Adrenal gland (tissue), 12 donors: ENCODE data around the gene CCDC183. TPM values are rescaled to one million over a fixed set of nuclear protein-coding genes. Genes with fewer than 3 reads are reported as not detected.
"Not testable (repeated sequence)": the region's sequence is repeated elsewhere in the genome, so short reads cannot be mapped to it uniquely, and the experiment has no call there.

Experiments
- DNase-seq, 7 donors: peaks; one replicate each; pipeline ENCODE4 v3.0.0-alpha.2; 2019 to 2020
- H3K27ac ChIP-seq, 5 donors: fragments of 200-600 bp; sonication (generic) in 4 of 5; 1 replicate in 3 of 5; 2 replicates in 2 of 5; pipeline versions ENCODE4 v1.5.1 to v1.8.0; 2016 to 2020; ENCODE audit warnings: mild to moderate bottlenecking in 1 of 5
- H3K27me3 ChIP-seq: fragments of 200-600 bp; 2 replicates; pipeline ENCODE4 v1.8.0; 2021
- H3K36me3 ChIP-seq, 2 donors: fragments of 200-600 bp; replicated peaks in 1 of 2; 1 replicate in 1 of 2; 2 replicates in 1 of 2; pipeline versions ENCODE4 v1.5.1 to v1.8.0; 2018 to 2022
- H3K4me1 ChIP-seq, 2 donors: fragments of 200-600 bp; replicated peaks in 1 of 2; 1 replicate in 1 of 2; 2 replicates in 1 of 2; pipeline versions ENCODE4 v1.5.1 to v1.8.0; 2018 to 2021
- H3K4me3 ChIP-seq, 4 donors: fragments of 200-600 bp; sonication (generic) in 3 of 4; one replicate each; pipeline ENCODE4 v1.5.1; 2016 to 2018
- H3K9me3 ChIP-seq, 3 donors: fragments of 200-600 bp; sonication (generic) in 1 of 3; replicated peaks in 1 of 3; 1 replicate in 2 of 3; 2 replicates in 1 of 3; pipeline versions ENCODE4 v1.5.1 to v1.8.0; 2016 to 2021
- CTCF ChIP-seq, 6 experiments: fragments of 450-650 bp in 4 of 6; fragments of 200-600 bp in 2 of 6; sonication (generic) in 1 of 6; IDR thresholded peaks; 1 replicate in 5 of 6; 2 replicates in 1 of 6; pipeline versions ENCODE4 v1.5.1 to v1.8.0; 2016 to 2021; ENCODE audit warnings: antibody characterized with exemption in 6 of 6, mild to moderate bottlenecking in 2 of 6, moderate library complexity in 1 of 6
- POLR2A ChIP-seq, 2 donors: fragments of 450-650 bp; IDR thresholded peaks; one replicate each; pipeline ENCODE4 v1.6.1; 2017; ENCODE audit warnings: antibody characterized with exemption in 2 of 2, mild to moderate bottlenecking in 2 of 2, moderate library complexity in 1 of 2
- WGBS, 4 donors: extraction: QIAGEN DNeasy Blood & Tissue Kit in 2 of 4; methylation state at CpG; one replicate each; pipeline versions ENCODE4 v1.1.5 to v1.1.7; 2013 to 2017; 5-methylcytosine and 5-hydroxymethylcytosine counted together
- intact Hi-C, 2 donors: fragments of 100-400 bp; cut with DNase I; formaldehyde crosslinking; loops; one replicate each; pipeline versions ENCODE4 v1.14.1 to v1.15.0; 2022 to 2023
- polyA plus RNA-seq, 3 donors: library from polyadenylated mRNA; stranded (reverse); fragments of 200-250 nt in 2 of 3; fragments of 350-450 nt in 1 of 3; fragmentation: Illumina TruSeq in 1 of 3; extraction: RNeasy Lipid Tissue Mini Kit (QIAGEN cat#74804) in 1 of 3; gene quantifications; one replicate each; pipeline ENCODE4 v1.2.3, GENCODE V29; 2013 to 2014
- total RNA-seq, 9 donors: library from RNA; depleted of rRNA in 4 of 9; stranded (reverse); fragments of >200 nt in 4 of 9; fragments of 120-200 nt in 1 of 9; fragmentation: NEBNext Ultra II Directional in 1 of 9; extraction: Animal tissue kit (Norgen Biotek cat#: 25700) in 1 of 9; gene quantifications; one replicate each; pipeline versions ENCODE4 v1.1.0 to v1.2.4, GENCODE V29; 2013 to 2023
- donor health status: healthy with polysubstance abuse.
- donor health status: Bipolar disorder and iron deficiency.
- donor health status: DM: yes; HTN: yes; CAD: no.
- donor health status: DM: no; HTN: no; CAD: no.
- donor health status: DM: no; HTN: no; CAD: no.
- donor health status: DM: yes; HTN: yes; CAD: no.

The CCDC183 gene
- total and polyA plus RNA-seq, 12 donors: 0.46 to 17.5 (median 1.8) TPM; not detected in 1

GRCh38 chr9:136837146-136837855 is 41.2 kb downstream of the CCDC183 start:
- H3K36me3 ChIP-seq: peaks cover 0 to 19% of the 10 kb centered on the region in 2 donors
- H3K27me3 ChIP-seq: no peaks in the 10 kb centered on the region
- WGBS, 4 donors: 88 to 98% (median 90%) methylated on average over 4 to 27 of the region's 27 CpGs
- no peak for TF ChIP-seq CTCF (IDR thresholded peaks at IDR 0.05)
- TF ChIP-seq POLR2A (IDR thresholded peaks at IDR 0.05): no peak
- H3K27ac ChIP-seq: no peak overlapping the region
- intact Hi-C loops: no loop called here
- no peaks in the 10 kb centered on the region for H3K9me3 ChIP-seq
- H3K4me3 ChIP-seq: no peak overlapping the region
- peaks cover 13 to 17% of the 10 kb centered on the region in 2 donors for H3K4me1 ChIP-seq
- DNase-seq: peak in 2 of 7 donors; percentile 4 to 14

- H3K9me3 ChIP-seq, H3K27ac ChIP-seq, intact Hi-C loops, H3K27me3 ChIP-seq, DNase-seq, H3K4me3 ChIP-seq: not testable (repeated sequence)
- Histone ChIP-seq H3K4me1 (peaks cover 17 to 22% of the 10 kb centered on the region in 2 donors), H3K36me3 (peaks cover 0 to 14% of the 10 kb centered on the region in 2 donors)
- 91 to 96% (median 93%) methylated on average over 6 to 15 of the region's 15 CpGs for WGBS, 4 donors
Observed at GRCh38 chr9:136837856-136838277, 41.7 kb downstream of the CCDC183 start.

GRCh38 chr9:136838314-136839228 is 42.4 kb downstream of the CCDC183 start:
- no peak for DNase-seq
- H3K4me1 ChIP-seq: peaks cover 17 to 29% of the 10 kb centered on the region in 2 donors
- H3K27me3 ChIP-seq: no peaks in the 10 kb centered on the region
- WGBS, 4 donors: 87 to 93% (median 90%) methylated on average over 9 to 29 of the region's 29 CpGs
- TF ChIP-seq POLR2A (IDR thresholded peaks at IDR 0.05) (no peak), CTCF (IDR thresholded peaks at IDR 0.05) (no peak)
- H3K36me3 ChIP-seq: peaks cover 0 to 14% of the 10 kb centered on the region in 2 donors
- no peak overlapping the region for H3K4me3 ChIP-seq
- H3K9me3 ChIP-seq: no peaks in the 10 kb centered on the region
- H3K27ac ChIP-seq: no peak overlapping the region
- intact Hi-C loops: no loop called here

GRCh38 chr9:136839229-136840139 is 43.3 kb downstream of the CCDC183 start:
- H3K27me3 ChIP-seq: no peaks in the 10 kb centered on the region
- no peak overlapping the region for H3K27ac ChIP-seq
- intact Hi-C loops: loop anchor here (10.0 kb wide), 2 partner anchors 45 to 105 kb away; partner anchors contain the start of genes C8G (in 1 of the 2), CCDC183 (in 1 of the 2), FBXW5 (in 1 of the 2) and TMEM141 (in 1 of the 2)
- H3K9me3 ChIP-seq: no peaks in the 10 kb centered on the region
- no peak overlapping the region for H3K4me3 ChIP-seq
- WGBS, 4 donors: 87 to 98% (median 92%) methylated on average over 13 to 36 of the region's 36 CpGs
- DNase-seq: no peak
- no peak for TF ChIP-seq POLR2A (IDR thresholded peaks at IDR 0.05)
- no peak for TF ChIP-seq CTCF (IDR thresholded peaks at IDR 0.05)
- peaks cover 17 to 35% of the 10 kb centered on the region in 2 donors for H3K4me1 ChIP-seq
- peaks cover 0 to 14% of the 10 kb centered on the region in 2 donors for H3K36me3 ChIP-seq
